Endothelial cell (in vitro differentiated cells): Measurements from ENCODE around the gene MRC1. TPM values are rescaled to one million over a fixed set of nuclear protein-coding genes. Genes with fewer than 3 reads are reported as not detected.

Source experiments
- DNase-seq: peaks from one replicate; pipeline ENCODE4 v3.0.0; 2021; ENCODE audit warnings: low spot score
- H3K27ac Mint-ChIP-seq: one replicate; pipeline ENCODE4 v1.8.0; 2021; ENCODE audit warnings: mixed read lengths, inconsistent platforms; ENCODE audit not compliant: unreplicated experiment
- H3K27me3 Mint-ChIP-seq: one replicate; pipeline ENCODE4 v1.8.0; 2021; ENCODE audit warnings: mild to moderate bottlenecking, moderate library complexity, mixed read lengths, inconsistent platforms; ENCODE audit not compliant: unreplicated experiment
- H3K36me3 Mint-ChIP-seq: one replicate; pipeline ENCODE4 v1.8.0; 2021; ENCODE audit warnings: mild to moderate bottlenecking, low read depth, mixed read lengths, inconsistent platforms; ENCODE audit not compliant: unreplicated experiment
- H3K4me1 Mint-ChIP-seq: one replicate; pipeline ENCODE4 v1.8.0; 2021; ENCODE audit warnings: mild to moderate bottlenecking, mixed read lengths, inconsistent platforms; ENCODE audit not compliant: unreplicated experiment
- H3K4me3 Mint-ChIP-seq: one replicate; pipeline ENCODE4 v1.8.0; 2021; ENCODE audit warnings: mild to moderate bottlenecking, mixed read lengths, inconsistent platforms; ENCODE audit not compliant: unreplicated experiment
- H3K9me3 Mint-ChIP-seq: one replicate; pipeline ENCODE4 v1.8.0; 2021; ENCODE audit warnings: mixed read lengths, inconsistent platforms; ENCODE audit not compliant: unreplicated experiment
- long read RNA-seq: library from polyadenylated mRNA; unstranded; transcript quantifications from one replicate; pipeline ENCODE4 v2.0.0, GENCODE V29; 2020; ENCODE audit not compliant: unreplicated experiment
- total RNA-seq: library from RNA; stranded (reverse); fragmentation: NEBNext Ultra II Directional; extraction: Animal tissue kit (Norgen Biotek cat#: 25700); gene quantifications from one replicate; pipeline ENCODE4 v1.2.1, GENCODE V29; 2021; ENCODE audit not compliant: unreplicated experiment
- TF ChIP-seq, protein P1 (sequence below): fragments of 200-600 bp; sonication (generic); IDR thresholded peaks from one replicate; pipeline ENCODE4 v1.5.0; 2021; ENCODE audit warnings: antibody characterized with exemption; ENCODE audit not compliant: unreplicated experiment

The MRC1 gene
- 35.7 TPM for total RNA-seq
- long read RNA-seq, partial matches to known transcripts, result 12 of 15 reads
- long read RNA-seq, other reads (novel, unspliced or antisense), result 3 of 15 reads

DNA sequence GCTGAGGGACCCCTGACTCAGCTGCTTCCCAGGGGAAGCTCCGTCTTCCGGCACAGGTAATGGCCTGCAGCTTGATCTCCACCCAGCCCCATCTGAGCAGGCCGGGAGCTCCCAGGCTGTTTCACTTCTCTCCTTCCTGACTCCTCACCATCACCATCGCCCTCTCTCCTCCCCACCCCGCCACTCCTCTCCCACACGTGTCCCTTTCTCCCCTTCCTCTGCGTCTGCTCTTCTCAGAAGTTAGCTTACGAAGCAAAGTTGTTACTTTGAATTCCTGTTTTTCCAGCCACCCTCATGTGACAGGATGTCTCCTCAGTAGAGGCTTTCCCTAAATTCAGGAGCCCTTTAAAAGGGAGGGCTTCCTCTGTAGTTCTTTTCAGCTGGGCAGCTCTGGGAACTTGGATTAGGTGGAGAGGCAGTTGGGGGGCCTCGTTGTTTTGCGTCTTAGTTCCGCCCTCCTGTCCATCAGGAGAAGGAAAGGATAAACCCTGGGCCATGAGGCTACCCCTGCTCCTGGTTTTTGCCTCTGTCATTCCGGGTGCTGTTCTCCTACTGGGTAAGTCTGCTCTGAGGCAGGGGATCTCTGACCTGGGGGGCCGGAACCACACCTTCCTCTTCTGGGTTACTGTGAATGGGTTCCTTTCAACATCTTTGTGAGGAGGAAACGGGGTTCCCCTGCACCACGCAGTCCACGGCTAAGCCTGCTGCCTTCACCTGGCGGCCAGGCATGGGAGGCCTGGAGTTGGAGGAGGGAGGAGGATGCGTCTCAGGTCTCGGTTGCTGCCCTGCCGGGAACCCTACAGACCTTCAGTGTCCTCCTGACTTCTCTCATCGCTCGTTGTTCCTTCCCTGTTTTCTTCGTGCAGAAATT lies at the start of gene MRC1:
Gene MRC1 (plus strand): TSS at position 378 of the 871 bp plus-strand sequence. CDS start 118 bp downstream, at position 496.
- Mint-ChIP-seq H3K4me1 (peaks cover 31% of the 10 kb centered on the region), H3K9me3 (no peaks in the 10 kb centered on the region), H3K4me3 (peak within 1 kb of the TSS; percentile 66), H3K27ac (peak within 1 kb of the TSS; percentile 43), H3K27me3 (peaks cover 3% of the 10 kb centered on the region), H3K36me3 (no peaks in the 10 kb centered on the region)
- TF ChIP-seq, protein P1, sequence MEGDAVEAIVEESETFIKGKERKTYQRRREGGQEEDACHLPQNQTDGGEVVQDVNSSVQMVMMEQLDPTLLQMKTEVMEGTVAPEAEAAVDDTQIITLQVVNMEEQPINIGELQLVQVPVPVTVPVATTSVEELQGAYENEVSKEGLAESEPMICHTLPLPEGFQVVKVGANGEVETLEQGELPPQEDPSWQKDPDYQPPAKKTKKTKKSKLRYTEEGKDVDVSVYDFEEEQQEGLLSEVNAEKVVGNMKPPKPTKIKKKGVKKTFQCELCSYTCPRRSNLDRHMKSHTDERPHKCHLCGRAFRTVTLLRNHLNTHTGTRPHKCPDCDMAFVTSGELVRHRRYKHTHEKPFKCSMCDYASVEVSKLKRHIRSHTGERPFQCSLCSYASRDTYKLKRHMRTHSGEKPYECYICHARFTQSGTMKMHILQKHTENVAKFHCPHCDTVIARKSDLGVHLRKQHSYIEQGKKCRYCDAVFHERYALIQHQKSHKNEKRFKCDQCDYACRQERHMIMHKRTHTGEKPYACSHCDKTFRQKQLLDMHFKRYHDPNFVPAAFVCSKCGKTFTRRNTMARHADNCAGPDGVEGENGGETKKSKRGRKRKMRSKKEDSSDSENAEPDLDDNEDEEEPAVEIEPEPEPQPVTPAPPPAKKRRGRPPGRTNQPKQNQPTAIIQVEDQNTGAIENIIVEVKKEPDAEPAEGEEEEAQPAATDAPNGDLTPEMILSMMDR, result no peak
- no peak for DNase-seq

DNA sequence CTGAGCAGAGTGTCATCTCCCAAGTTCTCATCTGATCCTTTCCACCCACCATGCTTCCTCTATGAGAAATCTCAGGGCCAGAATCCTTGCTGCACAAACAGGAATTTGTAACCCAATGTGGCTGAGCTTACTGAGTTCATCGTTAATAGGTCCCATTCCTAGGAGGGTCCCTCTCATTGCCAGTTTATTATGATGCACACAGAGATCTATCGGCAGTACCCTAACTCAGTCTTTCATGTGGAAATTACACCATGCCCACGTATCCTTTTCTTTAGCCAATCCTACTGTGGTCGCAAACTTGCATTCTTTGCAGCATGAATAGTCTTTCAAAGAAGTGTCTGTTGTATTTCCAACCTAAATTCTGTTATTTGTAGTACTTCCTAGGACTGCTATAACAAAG lies 45.0 kb upstream of the MRC1 start:
- H3K27me3 Mint-ChIP-seq, result peaks cover 6% of the 10 kb centered on the region
- TF ChIP-seq, protein P1, result no peak
- H3K4me3 Mint-ChIP-seq, result no peak overlapping the region
- peaks cover 14% of the 10 kb centered on the region for H3K4me1 Mint-ChIP-seq
- peaks cover 4% of the 10 kb centered on the region for H3K36me3 Mint-ChIP-seq
- H3K27ac Mint-ChIP-seq, result no peak overlapping the region
- H3K9me3 Mint-ChIP-seq, result no peaks in the 10 kb centered on the region
- no peak for DNase-seq

DNA sequence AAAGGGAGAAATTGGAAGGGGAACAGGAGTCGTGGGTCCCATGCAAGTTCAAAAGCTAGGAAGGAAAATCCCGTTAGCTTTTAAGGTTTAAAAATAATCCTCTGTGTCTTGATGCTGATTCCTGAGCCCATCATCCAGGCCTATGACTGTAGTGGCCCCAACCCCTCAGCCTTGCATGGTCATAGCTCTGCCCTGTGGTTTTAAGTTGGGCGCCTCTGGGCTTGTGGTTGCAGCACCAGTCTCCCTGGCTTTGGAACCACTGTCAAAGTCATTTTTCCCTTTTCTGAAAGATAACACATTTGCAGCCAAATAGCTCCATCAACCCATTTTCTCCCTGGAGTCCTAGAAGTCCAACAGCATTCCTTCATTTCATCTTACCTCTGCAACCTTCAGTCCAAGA lies 43.5 kb upstream of the MRC1 start:
- H3K4me1 Mint-ChIP-seq, result peaks cover 14% of the 10 kb centered on the region
- TF ChIP-seq, protein P1, result no peak
- no peak overlapping the region for H3K4me3 Mint-ChIP-seq
- no peaks in the 10 kb centered on the region for H3K9me3 Mint-ChIP-seq
- no peak overlapping the region for H3K27ac Mint-ChIP-seq
- H3K36me3 Mint-ChIP-seq, result no peaks in the 10 kb centered on the region
- DNase-seq, result no peak
- H3K27me3 Mint-ChIP-seq, result peaks cover 6% of the 10 kb centered on the region

DNA sequence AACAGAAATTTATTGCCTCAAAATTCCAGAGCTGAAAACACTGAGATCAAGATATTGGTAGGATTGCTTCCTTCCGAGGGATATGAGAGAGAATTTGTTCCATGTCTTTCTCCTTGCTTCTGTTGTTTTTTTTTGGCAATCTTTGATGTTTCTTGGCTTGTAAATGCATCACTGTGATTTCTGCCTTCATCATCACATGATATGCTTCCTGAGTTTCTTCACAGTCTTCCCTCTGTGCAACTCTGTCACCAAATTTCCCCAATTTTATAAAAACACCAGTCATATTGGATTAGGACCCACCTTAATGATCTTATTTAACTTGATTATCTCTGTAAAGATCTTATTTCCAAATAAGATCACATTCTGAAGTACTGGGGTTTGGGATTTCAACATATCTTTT lies 42.4 kb upstream of the MRC1 start:
- Mint-ChIP-seq H3K27ac (no peak overlapping the region), H3K4me1 (peaks cover 7% of the 10 kb centered on the region), H3K27me3 (peaks cover 6% of the 10 kb centered on the region), H3K36me3 (no peaks in the 10 kb centered on the region), H3K9me3 (no peaks in the 10 kb centered on the region), H3K4me3 (no peak overlapping the region)
- no peak for DNase-seq
- TF ChIP-seq, protein P1, result no peak

DNA sequence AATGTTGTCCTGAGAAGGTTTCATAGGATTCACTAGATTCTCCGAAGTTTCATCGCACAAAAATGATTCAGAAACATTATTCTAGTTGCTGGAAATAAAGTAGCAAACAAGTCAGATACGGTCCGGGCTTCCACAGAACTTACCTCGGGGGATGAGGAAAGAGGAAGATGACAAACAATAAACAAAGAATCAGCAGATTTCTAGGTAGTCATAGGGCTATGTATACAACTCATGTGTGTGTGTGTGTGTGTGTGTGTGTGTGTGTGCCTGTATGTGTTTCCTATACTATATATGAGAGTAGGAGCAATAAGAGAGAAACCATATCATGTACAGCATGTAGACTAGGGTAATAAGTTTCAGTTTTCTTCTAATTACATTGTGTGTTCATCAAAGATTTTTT lies 40.7 kb upstream of the MRC1 start:
- no peak overlapping the region for H3K27ac Mint-ChIP-seq
- peaks cover 3% of the 10 kb centered on the region for H3K27me3 Mint-ChIP-seq
- H3K9me3 Mint-ChIP-seq, result no peaks in the 10 kb centered on the region
- no peaks in the 10 kb centered on the region for H3K36me3 Mint-ChIP-seq
- DNase-seq, result no peak
- no peak overlapping the region for H3K4me3 Mint-ChIP-seq
- peaks cover 5% of the 10 kb centered on the region for H3K4me1 Mint-ChIP-seq
- TF ChIP-seq, protein P1, result no peak
